ENCODE data around the gene SLC34A2.

DNA sequence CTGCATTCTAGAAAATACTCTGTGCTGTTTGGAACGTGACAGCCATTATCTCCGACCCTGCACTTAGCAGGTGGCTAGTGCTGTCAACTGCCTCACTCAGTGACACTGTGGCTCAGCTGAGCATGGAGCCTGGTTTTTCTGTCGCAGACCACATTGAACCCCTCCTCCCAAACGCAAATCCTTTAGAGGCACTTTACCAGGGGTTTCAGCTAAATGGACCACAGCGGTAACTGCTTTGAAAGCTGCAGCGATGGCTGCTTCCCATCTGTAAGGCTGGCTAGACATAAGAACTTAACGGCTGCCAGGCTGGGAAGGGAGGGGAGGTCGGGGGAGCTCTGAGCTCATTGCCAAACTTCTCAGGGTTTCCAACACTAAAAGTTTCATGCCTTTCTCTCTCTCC lies 8.1 kb downstream of the SLC34A2 start:
- no peak for TF ChIP-seq EZH2phosphoT487 (IDR thresholded peaks at IDR 0.05; ENCODE audit: unreplicated experiment)
- no peak for TF ChIP-seq EZH2 (IDR thresholded peaks at IDR 0.05; ENCODE audit: low read depth, unreplicated experiment)
- TF ChIP-seq, protein P1, sequence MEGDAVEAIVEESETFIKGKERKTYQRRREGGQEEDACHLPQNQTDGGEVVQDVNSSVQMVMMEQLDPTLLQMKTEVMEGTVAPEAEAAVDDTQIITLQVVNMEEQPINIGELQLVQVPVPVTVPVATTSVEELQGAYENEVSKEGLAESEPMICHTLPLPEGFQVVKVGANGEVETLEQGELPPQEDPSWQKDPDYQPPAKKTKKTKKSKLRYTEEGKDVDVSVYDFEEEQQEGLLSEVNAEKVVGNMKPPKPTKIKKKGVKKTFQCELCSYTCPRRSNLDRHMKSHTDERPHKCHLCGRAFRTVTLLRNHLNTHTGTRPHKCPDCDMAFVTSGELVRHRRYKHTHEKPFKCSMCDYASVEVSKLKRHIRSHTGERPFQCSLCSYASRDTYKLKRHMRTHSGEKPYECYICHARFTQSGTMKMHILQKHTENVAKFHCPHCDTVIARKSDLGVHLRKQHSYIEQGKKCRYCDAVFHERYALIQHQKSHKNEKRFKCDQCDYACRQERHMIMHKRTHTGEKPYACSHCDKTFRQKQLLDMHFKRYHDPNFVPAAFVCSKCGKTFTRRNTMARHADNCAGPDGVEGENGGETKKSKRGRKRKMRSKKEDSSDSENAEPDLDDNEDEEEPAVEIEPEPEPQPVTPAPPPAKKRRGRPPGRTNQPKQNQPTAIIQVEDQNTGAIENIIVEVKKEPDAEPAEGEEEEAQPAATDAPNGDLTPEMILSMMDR (conservative IDR thresholded peaks at IDR 0.05; ENCODE audit: low read depth in 2 of 2) = no peak
- TF ChIP-seq JUNB (IDR thresholded peaks at IDR 0.05; ENCODE audit: unreplicated experiment) = no peak
- no peak for TF ChIP-seq CREB1 (CRISPR knock-in tag; IDR thresholded peaks at IDR 0.05; ENCODE audit: low read depth)
- TF ChIP-seq POLR2AphosphoS5 (IDR thresholded peaks at IDR 0.05; ENCODE audit: low read depth) = no peak
- TF ChIP-seq, protein P2, sequence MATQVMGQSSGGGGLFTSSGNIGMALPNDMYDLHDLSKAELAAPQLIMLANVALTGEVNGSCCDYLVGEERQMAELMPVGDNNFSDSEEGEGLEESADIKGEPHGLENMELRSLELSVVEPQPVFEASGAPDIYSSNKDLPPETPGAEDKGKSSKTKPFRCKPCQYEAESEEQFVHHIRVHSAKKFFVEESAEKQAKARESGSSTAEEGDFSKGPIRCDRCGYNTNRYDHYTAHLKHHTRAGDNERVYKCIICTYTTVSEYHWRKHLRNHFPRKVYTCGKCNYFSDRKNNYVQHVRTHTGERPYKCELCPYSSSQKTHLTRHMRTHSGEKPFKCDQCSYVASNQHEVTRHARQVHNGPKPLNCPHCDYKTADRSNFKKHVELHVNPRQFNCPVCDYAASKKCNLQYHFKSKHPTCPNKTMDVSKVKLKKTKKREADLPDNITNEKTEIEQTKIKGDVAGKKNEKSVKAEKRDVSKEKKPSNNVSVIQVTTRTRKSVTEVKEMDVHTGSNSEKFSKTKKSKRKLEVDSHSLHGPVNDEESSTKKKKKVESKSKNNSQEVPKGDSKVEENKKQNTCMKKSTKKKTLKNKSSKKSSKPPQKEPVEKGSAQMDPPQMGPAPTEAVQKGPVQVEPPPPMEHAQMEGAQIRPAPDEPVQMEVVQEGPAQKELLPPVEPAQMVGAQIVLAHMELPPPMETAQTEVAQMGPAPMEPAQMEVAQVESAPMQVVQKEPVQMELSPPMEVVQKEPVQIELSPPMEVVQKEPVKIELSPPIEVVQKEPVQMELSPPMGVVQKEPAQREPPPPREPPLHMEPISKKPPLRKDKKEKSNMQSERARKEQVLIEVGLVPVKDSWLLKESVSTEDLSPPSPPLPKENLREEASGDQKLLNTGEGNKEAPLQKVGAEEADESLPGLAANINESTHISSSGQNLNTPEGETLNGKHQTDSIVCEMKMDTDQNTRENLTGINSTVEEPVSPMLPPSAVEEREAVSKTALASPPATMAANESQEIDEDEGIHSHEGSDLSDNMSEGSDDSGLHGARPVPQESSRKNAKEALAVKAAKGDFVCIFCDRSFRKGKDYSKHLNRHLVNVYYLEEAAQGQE (IDR thresholded peaks at IDR 0.05; ENCODE audit: unreplicated experiment) = no peak
- TF ChIP-seq, protein P3, sequence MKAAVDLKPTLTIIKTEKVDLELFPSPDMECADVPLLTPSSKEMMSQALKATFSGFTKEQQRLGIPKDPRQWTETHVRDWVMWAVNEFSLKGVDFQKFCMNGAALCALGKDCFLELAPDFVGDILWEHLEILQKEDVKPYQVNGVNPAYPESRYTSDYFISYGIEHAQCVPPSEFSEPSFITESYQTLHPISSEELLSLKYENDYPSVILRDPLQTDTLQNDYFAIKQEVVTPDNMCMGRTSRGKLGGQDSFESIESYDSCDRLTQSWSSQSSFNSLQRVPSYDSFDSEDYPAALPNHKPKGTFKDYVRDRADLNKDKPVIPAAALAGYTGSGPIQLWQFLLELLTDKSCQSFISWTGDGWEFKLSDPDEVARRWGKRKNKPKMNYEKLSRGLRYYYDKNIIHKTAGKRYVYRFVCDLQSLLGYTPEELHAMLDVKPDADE (IDR thresholded peaks at IDR 0.05) = no peak
- no peak for TF ChIP-seq ZNF114 (CRISPR knock-in tag; IDR thresholded peaks at IDR 0.05)
- TF ChIP-seq STAT1 (IDR thresholded peaks at IDR 0.05; ENCODE audit: unreplicated experiment) = no peak
- no peak for TF ChIP-seq ZNF331 (CRISPR knock-in tag; IDR thresholded peaks at IDR 0.05; ENCODE audit: low read depth)

Data from GM23338 (cell line).